AG04449 (cell line): Measurements from ENCODE around the gene GPR137.

Experiments used
- CTCF ChIA-PET: fragments of 350-600 bp; formaldehyde crosslinking; extraction: SDS; loops from one replicate; lab custom pipeline; 2021; ENCODE audit warnings: antibody characterized with exemption; lab: Yijun Ruan, JAX
- POLR2A ChIA-PET: fragments of 400-600, 350-600 bp; formaldehyde crosslinking; extraction: SDS; loops from one replicate; lab custom pipeline; 2020; ENCODE audit warnings: antibody characterized with exemption, inconsistent platforms; lab: Yijun Ruan, JAX
- DNase-seq: peaks from one replicate; pipeline ENCODE4 v3.0.0-alpha.2; 2010; ENCODE audit warnings: low read depth, low spot score
- H3K4me3 ChIP-seq: 2 replicates; pipeline ENCODE4 v1.5.1; 2011; ENCODE audit warnings: low read depth, mild to moderate bottlenecking, control low read depth, low read length
- CTCF ChIP-seq: IDR thresholded peaks from one replicate; pipeline ENCODE4 v1.5.1; 2011; ENCODE audit warnings: mild to moderate bottlenecking, moderate library complexity, low read length, control low read depth, inconsistent platforms; ENCODE audit not compliant: insufficient read depth; ENCODE audit errors: missing control alignments

The GPR137 gene

DNA sequence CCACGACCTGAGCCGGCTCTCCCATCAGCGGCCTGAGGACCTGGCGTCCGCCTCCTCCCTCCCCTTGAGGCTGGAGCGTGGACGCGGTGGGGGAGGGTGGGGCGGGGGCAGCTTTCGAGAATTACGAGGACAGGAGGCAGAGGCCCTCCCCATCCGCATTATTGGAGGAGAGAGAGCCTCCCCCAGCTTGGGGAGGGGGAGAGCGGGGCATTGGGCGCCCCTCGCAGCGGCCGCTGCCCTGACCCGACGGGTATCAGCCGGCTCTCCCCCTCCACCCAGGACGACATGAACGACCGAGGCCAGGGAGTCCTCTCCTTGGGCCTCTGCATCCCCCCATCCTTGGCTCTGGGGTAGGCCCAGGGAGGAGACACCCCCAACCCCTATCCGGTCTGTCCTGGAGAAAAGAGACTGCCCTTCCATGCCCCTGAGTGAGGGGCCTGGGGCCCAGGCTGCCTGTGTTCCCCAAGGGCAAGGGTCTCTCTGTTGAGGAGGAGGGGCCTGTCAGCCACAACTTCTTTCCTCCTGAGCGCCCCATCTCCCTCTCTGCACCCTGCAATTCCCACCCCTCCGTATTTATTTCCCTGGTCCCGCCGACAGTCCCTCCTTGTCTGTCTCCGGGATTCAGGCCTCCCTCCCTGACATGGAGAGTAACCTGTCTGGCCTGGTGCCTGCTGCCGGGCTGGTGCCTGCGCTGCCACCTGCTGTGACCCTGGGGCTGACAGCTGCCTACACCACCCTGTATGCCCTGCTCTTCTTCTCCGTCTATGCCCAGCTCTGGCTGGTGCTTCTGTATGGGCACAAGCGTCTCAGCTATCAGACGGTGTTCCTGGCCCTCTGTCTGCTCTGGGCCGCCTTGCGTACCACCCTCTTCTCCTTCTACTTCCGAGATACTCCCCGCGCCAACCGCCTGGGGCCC lies 495 bp downstream of the GPR137 start:
- CTCF ChIA-PET: interaction anchor here (4.0 to 10.7 kb wide), 3 partner anchors 15 to 69 kb away, joined by 26 to 166 read pairs (median 26); partner anchors contain the start of genes CATSPERZ and ESRRA
- no peak for DNase-seq
- peak overlapping the region; percentile 73 for H3K4me3 ChIP-seq
- POLR2A ChIA-PET: interaction anchor here (1.0 to 1.7 kb wide), 2 partner anchors 16 to 32 kb away, joined by 3 to 9 read pairs; partner anchors contain the start of gene PRDX5
- no peak for TF ChIP-seq CTCF

- TF ChIP-seq CTCF: no peak
- CTCF ChIA-PET: interaction anchor here (5.4 to 10.7 kb wide), 2 partner anchors 16 to 68 kb away, joined by 26 to 166 read pairs; partner anchors contain the start of genes CATSPERZ and ESRRA
- no peak overlapping the region for H3K4me3 ChIP-seq
- no peak for DNase-seq
- POLR2A ChIA-PET: no interaction called here
These were observed 1.1 kb downstream of the GPR137 start for GRCh38 chr11:64286801-64287159.

- ChIA-PET POLR2A (no interaction called here), CTCF (interaction anchor here (0.6 to 10.7 kb wide), 6 partner anchors 10 to 83 kb away, joined by 3 to 166 read pairs (median 12); partner anchors contain the start of genes CATSPERZ, ESRRA and PLCB3)
- DNase-seq: no peak
- no peak overlapping the region for H3K4me3 ChIP-seq
- no peak for TF ChIP-seq CTCF
These were observed 2.2 kb downstream of the GPR137 start for GRCh38 chr11:64287676-64288352.

- CTCF ChIA-PET: interaction anchor here (0.6 to 10.7 kb wide), 5 partner anchors 10 to 84 kb away, joined by 3 to 166 read pairs (median 8); partner anchors contain the start of genes CATSPERZ, ESRRA and PLCB3
- no peak overlapping the region for H3K4me3 ChIP-seq
- POLR2A ChIA-PET: no interaction called here
- TF ChIP-seq CTCF: no peak
- DNase-seq: no peak
These were observed 2.7 kb downstream of the GPR137 start for GRCh38 chr11:64288353-64288750.

GRCh38 chr11:64289002-64289564 lies 3.4 kb downstream of the GPR137 start:
- DNase-seq: no peak
- ChIA-PET POLR2A (no interaction called here), CTCF (interaction anchor here (1.2 to 10.7 kb wide), 6 partner anchors 9 to 104 kb away, joined by 3 to 166 read pairs (median 9); partner anchors contain the start of genes CATSPERZ, ESRRA and PLCB3)
- no peak for TF ChIP-seq CTCF
- no peak overlapping the region for H3K4me3 ChIP-seq
